A172 (cell line): ENCODE data around the gene DENND2D. TPM values are rescaled to one million over a fixed set of nuclear protein-coding genes. Genes with fewer than 3 reads are reported as not detected.

Source experiments
- total RNA-seq: library from RNA; depleted of rRNA; stranded (reverse); fragments of >200 nt; shearing (Covaris generic); gene quantifications from 2 replicates; pipeline ENCODE4 v1.2.3, GENCODE V29; 2014; rRNA removed

DENND2D gene
- total RNA-seq, 1 experiment from 2014 or later: 1.6 TPM

Other genes starting within 250 kb of the DENND2D start
- gene LRIF1, start 236.7 kb downstream of the DENND2D start, total RNA-seq: 33.9 and 38.8 TPM in 2 replicates
- 44.3 and 61.1 TPM in 2 replicates for gene DRAM2, start 60.6 kb downstream of the DENND2D start, total RNA-seq
- 33.5 and 35.9 TPM in 2 replicates for gene CEPT1, start 60.4 kb downstream of the DENND2D start, total RNA-seq
- 0.48 and 2.5 TPM in 2 replicates for gene CHI3L2, start 27.1 kb upstream of the DENND2D start, total RNA-seq
- gene CHIA, start 90.2 kb upstream of the DENND2D start, total RNA-seq: not detected in 2 replicates
- 0.50 TPM in 1 of 2 replicates, not detected in the other for gene OVGP1, start 227.1 kb upstream of the DENND2D start, total RNA-seq
- gene WDR77, start 248.6 kb upstream of the DENND2D start, total RNA-seq: 46.1 and 49.2 TPM in 2 replicates
- gene ATP5PB, start 248.8 kb upstream of the DENND2D start, total RNA-seq: 435 and 458 TPM in 2 replicates